HG03095 (cell line): Measurements from ENCODE around the gene GFOD1.

ENCODE experiments used
- ATAC-seq: cut with Tn5 transposase; IDR thresholded peaks from one replicate; pipeline ENCODE4 v1.9.1; 2021; ENCODE audit warnings: moderate library complexity; ENCODE audit not compliant: unreplicated experiment

Gene GFOD1, protein sequence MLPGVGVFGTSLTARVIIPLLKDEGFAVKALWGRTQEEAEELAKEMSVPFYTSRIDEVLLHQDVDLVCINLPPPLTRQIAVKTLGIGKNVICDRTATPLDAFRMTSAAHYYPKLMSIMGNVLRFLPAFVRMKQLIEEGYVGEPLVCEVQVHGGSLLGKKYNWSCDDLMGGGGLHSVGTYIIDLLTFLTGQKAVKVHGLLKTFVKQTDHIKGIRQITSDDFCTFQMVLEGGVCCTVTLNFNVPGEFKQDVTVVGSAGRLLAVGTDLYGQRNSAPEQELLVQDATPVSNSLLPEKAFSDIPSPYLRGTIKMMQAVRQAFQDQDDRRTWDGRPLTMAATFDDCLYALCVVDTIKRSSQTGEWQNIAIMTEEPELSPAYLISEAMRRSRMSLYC

DNA sequence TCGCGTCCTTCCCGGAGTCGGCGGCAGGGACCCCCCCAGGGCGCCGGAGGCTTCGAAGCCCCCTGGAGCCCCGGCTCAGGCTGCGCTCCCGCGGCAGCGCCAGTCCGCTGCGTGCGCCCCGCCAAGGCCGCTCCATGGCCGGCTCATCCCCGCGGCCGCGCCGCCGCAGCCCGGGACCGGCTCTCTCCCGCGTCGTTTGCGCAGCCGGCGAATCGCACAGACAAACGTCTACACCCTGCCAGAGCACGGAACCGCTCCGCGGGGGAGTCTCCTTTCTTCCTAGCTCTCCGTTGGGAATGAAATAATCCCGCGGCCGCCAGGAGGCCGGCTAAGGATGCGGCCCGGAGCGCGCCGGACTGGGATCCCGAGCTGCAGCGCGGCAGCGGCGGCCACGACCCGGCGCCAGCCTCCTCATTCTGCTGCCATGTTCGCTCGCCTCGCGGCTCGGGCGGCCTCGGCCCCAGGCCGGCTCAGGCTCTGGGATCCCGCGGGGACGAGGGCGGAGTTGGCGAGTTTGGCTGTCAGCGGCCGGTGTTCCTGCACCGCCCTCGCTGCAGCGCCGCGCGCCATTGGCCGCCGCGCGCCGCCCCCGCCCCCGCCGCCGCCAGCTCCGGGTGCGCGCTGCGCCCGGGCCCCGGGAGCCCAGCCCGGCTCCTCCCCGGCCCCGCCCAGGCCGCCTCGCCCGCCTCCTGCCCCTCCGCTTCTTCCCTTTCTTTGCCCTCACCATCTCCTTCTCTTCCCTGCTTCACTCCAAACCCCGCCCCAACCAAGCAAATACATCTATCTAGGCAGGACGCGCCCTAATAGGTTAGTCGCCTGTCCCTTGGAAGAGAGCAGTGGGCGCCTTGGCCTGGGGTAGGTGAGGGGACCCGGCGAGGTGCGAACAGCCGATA is at the start of gene GFOD1:
Gene GFOD1 (minus strand): TSS at position 479 of the 893 bp plus-strand sequence. CDS start 710 bp downstream, outside the sequence.
- ATAC-seq = peak; percentile 72

DNA sequence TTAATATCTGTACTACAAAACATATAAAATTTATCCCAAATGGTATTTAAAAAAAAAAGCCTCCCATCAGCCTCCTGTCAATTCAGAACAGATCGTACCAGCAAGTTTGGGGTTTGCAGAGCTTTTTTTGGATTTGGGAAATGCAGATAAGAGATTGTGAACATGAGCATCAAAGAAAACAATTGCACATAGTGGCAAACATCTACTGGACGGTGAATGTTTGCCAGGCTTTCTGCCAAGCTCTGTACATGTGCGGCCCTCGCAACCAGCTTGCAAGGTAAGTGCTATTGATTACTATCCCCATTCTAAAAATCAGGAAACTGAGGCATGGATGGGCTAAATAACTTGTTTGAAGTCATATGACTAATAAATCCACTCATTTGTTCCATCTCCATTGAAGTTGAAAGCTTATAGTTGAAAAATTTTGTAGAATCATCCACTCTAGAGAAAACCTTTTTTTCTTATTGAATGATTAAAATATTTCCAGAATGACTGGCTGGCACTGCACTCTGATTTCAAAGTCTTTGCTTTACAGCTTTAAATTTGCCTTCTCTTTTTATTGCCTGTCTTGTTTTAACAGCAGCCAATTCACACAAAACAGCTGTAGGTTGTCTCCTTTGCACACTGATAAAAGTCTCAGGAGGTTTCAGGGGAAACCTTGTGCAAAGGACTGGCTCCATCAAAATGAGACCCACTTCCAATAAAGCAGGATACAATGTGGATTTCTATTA is 49.6 kb upstream of the GFOD1 start:
- ATAC-seq = no peak

DNA sequence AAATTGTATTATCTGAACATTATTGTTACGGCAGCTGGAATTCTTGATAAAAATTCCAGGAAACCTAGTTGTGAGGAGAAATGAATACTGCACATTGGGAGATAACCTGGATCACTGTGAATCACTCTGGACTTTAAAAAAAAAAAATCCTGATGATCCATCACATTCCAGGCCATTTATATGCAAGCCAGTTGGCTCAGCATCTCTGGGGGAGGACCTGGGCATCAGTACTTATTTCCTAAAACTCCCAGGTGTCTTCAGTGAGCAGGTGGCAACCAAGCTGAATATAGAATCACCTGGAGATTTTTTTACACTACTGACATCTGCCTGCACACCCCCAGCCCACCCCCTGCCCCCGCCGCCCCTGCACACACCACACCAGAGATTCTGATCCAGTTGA is 47.9 kb upstream of the GFOD1 start:
- ATAC-seq = no peak

DNA sequence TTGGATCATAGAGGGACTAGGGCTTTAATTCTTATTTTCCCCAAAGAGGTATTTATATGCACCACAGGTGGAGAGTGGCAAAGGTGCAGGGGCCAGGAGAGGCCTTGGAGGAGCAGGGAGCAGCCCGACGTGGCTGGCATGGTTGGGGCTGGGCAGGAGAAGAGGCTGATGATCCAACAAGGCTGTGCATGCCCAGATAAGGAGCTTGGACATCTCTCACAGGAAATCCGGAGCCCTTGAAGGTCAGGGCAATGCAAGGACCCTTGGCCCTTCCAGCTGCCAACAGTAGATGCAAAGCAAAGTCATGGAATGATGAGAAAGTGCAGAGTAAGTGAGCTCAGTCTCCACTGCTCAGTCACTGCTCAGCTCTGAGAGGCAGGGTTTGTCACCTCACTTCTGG is 47.1 kb upstream of the GFOD1 start:
- no peak for ATAC-seq

DNA sequence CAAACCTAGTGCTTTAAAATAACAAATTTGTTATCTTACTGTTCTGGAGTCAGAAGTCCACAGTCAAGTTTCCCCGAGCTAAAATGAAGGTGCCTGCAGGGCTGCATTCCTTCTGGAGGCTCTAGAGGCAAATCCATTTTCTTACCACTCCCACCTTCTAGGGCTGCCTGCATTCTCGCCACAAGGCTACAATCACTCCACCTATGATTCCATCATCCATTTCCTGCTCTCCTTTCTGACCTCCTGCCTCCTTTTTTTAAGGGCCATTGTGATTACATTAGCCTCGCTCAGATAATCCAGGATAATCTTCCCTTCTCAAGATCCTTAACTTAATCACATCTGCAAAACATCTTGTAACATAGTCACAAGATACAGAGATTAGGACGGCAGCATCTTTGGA is 44.6 kb upstream of the GFOD1 start:
- ATAC-seq = no peak

DNA sequence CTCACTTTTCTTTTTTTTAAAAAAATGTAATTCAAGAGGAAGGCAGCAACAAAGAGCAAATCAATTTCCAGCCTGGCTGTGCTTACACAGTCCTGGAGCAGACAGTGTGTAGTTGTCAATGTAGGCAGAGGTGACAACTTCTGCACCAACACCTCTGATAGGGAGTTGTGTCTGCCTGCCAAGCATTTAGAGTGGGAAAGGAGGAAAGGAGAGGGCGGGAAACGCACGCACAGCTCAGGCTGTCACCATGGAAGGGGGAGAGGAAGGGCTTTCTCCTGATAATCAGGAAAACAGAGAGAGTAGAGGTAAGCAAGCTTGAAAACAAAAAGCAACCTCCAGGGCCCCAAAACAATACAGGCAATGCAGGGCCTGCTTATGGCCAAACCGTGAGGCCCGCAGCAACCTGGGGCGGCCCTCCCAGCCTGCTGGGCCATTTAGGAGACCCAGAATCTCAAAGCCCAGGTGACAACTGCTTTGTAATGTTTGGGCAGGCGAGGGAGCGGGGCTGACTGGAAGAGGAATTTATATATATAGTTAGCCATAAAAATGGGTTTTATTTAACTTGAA is 41.5 kb upstream of the GFOD1 start:
- no peak for ATAC-seq

DNA sequence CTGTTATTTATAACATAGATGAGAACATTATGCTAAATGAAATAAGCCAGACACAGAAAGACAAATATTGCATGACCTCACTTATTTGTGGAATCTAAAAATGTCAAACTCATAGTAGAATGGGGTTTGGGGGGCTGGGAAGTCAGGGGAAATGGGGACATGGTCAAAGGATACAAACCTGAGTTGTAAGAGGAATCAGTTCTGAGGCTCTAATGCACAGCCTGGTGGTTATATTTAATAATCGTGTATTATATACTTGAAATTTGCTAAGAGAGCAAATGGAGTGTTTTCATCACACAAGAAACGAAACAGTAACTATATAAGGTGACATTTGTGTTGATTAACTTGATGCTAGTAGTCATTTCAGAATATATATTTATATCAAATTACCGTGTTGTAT is 40.8 kb upstream of the GFOD1 start:
- no peak for ATAC-seq

DNA sequence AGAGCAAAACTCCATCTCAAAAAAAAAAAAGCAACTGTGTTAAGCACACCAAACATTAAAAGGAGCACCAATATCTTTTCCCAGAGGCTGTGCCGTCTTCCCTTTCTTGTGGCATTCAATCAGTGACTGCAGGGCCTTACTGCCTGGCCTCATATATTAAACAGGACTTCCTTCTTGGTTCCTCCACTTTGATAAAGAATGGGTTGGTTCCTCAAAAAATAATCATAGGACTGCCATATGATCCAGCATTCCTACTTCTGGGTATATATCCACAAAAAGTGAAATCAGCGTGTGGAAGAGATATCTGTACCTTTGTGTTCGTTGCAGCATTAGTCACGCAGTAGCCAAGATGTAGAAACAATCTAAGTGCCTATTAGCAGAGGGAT is 40.3 kb upstream of the GFOD1 start:
- ATAC-seq = no peak

DNA sequence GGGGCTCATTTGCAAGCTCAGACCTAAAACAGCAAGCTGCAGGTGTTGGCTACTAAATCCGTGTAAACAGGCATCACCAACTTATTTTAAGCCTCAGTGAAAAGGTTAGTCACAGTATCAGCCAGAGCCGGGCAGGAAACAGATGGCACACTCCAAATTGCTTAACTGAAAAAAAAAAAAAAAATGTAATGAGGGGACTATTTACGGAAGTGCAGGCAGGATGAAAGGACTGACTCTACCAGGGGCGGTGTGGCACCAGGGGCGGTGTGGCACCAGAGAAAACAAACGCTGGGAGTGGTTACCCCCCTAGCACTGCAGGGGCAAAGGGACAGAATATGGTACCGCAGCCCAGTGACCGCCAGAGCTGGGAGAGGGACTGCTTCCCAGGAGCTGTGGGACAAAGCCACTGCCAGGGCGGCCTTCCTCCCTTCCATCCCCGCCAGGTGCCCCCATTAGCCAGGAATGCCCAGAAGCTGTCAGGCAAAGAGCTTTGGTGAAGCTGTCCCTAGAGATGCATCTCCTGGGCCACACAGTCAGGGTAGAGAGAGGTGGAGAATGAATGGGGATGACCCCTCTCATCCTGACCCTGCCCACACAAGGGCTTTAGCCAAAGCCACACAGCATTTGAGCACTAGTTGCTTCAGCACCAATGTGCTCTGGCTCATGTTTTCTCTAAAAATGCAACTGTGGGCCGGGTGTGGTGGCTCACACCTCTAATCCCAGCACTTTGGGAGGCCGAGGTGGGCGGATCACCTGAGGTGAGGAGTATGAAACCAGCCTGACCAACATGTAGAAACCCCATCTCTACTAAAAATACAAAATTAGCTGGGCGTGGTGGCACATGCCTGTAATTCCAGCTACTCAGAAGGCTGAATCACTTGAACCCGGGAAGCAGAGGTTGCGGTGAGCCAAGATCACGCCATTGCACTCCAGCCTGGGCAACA is 39.6 kb upstream of the GFOD1 start:
- peak; percentile 71 for ATAC-seq

DNA sequence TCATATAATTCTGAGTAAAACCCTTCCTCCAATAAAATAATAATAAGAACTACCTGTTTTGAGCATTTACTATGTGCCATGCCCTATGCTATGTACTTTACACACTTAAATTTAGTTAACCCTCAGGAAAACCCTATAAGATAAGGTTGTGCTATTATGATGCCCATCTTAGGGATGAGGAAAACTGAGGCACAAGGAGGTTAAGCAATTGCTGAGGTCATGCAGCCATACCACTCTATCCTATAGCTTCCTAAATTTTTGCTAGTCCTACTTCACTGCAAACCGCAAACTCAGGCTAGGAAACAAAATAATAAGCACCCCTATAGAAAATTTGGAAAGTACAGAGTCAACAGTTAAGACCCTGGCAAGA is 38.9 kb upstream of the GFOD1 start:
- ATAC-seq = no peak

DNA sequence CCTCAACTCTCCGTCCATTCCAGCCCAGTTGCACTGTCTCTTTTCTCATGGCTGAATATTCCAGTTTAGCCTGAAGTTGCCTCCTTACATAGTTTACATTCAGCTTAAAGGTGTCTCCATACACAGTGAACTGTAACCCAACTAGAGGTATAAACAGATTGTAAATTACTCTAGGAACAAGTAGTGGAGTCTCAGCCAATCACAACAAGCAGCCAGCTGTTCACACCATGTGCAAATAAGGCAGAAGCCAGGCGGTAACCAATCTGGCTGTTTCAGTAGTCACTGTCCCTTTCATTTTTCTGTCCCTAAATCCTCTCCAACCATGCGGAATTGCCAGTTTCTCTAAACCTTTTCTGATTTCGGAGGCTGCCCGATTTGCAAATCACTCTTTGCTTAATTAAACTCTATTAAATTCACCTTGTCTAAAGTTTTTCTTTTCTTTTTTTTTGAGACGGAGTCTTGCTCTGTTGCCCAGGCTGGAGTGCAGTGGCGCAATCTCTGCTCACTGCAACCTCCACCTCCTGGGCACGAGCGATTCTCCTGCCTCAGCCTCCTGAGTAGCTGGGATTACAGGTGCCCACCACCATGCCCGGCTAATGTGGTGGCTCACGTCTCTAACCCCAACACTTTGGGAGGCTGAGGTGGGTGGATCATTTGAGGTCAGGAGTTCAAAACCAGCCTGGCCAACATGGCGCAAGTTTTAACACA is 37.6 kb upstream of the GFOD1 start:
- ATAC-seq = no peak

DNA sequence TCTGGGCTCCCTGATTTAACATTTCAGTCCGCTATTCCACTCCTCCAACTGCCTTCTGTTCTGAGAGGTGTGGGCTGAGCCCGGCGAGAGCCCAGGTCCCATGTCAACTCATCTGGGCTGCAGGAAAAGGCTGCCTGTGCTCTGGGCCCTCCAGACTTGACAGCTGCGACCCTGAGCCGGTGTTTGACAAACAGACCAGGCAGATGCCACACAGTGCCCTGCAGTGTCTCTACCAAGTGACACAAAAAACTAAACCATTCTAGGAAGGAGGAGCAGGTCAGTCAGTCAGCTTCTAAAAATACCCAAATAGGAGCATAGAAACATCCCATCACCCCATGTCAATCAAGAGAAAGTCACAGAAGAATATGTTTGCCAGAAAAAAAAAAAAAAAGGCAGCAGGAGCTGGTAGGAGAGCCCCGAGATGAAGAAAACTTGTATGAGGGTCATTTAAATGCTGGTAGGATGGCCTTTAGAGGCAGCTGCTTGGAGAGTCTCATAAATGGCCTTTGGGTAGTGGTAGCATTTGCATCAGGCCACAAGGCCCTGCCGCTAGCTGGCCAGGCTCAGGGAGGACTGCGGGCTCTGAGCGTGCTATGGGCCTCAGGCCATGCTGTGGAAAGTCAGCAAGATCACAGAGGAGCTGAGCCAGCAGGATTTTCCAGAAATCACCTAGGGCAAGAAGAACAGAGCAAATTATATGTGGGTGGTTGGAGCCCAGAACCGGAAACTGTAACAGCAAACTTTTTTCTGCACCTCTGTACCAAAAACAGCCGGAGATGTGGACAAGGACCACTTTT is 36.6 kb upstream of the GFOD1 start:
- no peak for ATAC-seq

DNA sequence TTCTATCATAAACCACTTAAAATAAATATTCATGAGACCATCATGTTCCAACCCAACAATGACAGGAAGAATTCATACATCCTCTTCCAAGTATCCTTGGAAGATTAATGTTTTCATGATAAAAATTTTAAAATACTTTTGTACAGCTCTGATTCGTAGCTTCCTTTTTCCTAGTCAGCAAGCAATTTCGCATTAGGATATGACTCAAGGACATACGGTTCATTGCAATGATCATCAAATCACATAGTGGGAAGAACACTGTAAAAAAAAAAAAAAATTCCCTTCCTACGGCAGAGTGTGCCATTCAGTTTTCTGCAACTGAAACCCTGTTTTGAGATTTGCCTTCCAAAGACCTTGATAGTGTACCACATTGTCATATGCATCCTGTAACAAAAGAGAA is 35.3 kb upstream of the GFOD1 start:
- ATAC-seq = no peak

DNA sequence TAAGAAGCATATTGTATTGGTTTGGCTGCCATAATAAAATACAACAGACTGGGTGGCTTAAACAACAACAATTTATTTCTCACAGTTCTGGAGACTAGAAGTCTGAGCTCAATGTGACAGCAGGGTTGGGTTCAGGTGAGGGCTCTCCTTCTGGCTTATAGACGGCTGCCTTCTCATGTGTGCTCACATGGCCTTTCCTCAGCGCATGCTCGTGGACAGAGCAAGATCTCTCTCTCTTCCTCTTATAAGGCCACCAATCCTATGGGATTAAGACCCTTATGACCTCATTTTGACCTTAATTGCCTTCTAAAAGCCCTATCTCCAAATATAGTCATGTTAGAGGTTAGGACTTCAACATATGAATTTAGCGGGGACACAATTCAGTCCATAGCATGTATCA is 32.4 kb upstream of the GFOD1 start:
- no peak for ATAC-seq

DNA sequence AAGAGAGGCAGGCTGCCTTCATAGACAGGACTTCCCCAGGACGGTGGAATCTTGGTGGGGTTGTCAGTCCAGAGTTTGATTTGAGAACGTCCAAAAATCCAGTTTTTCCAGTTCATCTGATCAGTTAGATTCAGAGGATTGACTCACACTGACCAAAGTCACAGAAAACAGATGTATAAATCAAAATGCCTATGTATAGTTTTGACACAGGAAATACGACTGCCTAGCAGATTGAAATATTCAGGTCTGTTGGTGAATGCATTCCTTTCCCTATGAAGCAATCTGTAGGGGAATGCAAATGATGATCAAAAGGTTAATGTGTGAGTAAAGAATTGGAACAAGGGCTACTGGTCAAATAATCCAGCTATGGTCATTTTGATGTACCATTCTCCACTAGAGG is 29.7 kb upstream of the GFOD1 start:
- no peak for ATAC-seq

DNA sequence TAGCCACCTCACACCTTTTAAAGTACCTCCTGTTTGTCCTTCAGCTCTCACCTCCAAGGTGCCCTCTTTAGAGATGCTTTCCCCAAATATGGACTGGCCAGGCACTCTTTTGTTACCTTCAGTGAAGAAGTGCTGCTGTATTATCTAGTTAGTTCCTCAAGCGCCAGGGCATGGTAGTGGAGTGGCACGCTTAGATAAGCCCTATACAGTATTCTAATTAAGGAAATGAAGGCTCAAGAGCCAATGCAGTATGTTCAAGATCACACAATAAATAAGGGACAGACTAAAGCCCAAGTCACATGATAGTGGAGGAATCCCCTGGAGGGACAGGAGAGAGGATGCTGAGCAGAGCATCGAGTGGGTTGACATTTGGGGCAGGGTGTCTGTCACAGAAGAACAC is 28.5 kb upstream of the GFOD1 start:
- ATAC-seq = no peak

DNA sequence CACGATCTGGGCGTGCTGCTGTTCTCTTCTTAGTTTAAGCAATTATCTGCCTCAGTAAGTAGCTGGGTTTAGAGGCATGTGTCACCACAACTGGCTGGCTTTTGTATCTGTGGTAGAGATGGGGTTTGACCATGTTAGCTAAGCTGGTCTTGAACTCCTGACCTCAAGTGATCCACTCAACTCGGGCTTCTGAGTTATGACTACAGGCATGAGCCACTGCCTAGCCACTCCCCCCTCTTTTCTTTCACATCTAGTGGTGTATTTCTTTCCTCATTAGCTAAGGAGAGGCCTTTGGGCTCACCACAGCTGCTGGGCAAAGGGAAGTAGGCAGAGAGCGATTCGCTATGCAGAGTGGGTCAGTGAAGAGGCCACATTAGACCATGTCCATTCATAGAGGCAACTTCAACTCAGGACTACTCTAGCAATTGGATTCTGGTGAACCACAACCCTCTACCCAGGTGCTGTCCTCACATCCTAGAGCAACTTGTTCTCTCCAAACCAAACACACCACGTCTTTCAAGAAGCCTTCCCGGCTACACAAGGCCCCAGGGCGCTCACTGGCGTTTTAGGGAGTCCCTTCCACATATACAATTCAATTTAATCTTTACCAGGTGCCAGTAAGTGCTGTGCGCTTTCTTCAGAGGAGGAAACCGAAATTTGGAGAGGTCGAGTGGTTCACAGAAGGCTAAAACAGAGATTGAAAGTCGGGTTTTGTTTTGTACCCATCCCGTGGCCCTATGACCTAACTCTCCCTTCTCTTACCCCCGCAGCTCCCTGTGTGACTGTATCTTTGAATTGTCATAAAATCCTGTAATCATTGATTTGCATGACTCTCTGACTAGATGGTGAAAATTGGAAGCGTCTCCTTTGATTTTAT is 26.5 kb upstream of the GFOD1 start:
- ATAC-seq = no peak

DNA sequence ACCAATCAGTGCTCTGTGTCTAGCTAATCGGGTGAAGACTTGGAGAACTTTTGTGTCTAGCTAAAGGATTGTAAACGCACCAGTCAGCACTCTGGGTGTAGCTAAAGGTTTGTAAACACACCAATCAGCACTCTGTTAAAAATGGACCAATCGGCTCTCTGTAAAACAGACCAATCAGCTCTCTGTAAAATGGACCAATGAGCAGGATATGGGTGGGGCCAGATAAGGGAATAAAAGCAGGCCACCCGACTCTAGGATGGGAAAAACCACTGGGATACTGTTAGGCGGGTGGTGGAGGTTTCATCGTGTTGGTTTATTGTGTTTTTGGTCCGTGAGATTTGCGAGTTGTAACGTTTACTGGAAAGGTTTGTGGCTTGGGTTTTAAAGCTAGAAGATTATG is 25.5 kb upstream of the GFOD1 start:
- no peak for ATAC-seq
